Measurements from ENCODE around the gene GALK2. TPM values are rescaled to one million over a fixed set of nuclear protein-coding genes. Genes with fewer than 3 reads are reported as not detected.

The GALK2 gene
- polyA plus RNA-seq, 1 donor (not counting 4 experiments of a cell fraction or from before 2014, with no cell fraction given) = 29.7 TPM

DNA sequence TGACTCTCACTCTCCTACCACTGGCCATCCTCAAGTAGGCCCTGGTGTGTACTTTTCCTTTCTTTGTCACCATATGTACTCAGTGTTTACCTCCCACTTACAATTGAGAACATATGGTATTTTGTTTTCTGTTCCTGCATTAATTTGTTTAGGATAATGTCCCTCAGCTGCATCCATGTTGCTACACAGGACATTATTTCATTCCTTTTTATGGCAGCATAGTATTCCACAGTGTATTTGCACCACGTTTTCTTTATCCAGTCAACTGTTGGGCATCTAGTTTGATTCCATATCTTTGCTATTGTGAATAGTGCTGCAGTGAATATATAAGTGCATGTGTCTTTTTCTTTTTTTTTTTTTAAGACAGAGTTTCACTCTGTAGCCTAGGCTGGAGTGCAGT, 126.2 kb downstream of the GALK2 start:
- dilution Hi-C loops (cut with MboI; ENCODE audit: extremely low pct_ligation_motif_present, low sequenced_read_pairs) = no loop called here

DNA sequence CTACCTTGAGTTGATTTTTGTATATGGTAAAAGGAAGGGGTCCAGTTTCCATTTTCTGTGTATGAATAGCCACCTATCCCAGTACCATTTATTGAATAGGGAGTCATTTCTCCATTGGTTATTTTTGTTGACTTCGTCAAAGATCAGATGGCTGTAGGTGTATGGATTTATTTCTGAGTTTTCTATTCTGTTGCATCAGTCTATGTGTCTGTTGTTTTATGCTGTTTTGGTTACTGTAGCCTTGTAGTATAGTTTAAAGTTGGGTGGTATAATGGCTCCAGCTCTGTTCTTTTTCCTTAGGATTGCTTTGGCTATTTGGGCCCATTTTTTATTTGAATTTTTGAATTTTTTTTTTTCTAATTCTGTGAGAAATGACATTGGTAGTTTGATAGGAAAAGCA, 127.5 kb downstream of the GALK2 start:
- TF ChIP-seq, protein P1, sequence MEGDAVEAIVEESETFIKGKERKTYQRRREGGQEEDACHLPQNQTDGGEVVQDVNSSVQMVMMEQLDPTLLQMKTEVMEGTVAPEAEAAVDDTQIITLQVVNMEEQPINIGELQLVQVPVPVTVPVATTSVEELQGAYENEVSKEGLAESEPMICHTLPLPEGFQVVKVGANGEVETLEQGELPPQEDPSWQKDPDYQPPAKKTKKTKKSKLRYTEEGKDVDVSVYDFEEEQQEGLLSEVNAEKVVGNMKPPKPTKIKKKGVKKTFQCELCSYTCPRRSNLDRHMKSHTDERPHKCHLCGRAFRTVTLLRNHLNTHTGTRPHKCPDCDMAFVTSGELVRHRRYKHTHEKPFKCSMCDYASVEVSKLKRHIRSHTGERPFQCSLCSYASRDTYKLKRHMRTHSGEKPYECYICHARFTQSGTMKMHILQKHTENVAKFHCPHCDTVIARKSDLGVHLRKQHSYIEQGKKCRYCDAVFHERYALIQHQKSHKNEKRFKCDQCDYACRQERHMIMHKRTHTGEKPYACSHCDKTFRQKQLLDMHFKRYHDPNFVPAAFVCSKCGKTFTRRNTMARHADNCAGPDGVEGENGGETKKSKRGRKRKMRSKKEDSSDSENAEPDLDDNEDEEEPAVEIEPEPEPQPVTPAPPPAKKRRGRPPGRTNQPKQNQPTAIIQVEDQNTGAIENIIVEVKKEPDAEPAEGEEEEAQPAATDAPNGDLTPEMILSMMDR (optimal IDR thresholded peaks at IDR 0.05 in 1 of 3, IDR thresholded peaks at IDR 0.05 in 1 of 3, conservative IDR thresholded peaks at IDR 0.05 in 1 of 3; ENCODE audit: extremely low read depth in 1 of 3, insufficient read depth in 2 of 3, low read length in 3 of 3) = no peak
- TF ChIP-seq EZH2 (IDR thresholded peaks at IDR 0.05; ENCODE audit: low read length) = no peak
- H3K79me2 ChIP-seq (ENCODE audit: control insufficient read depth, insufficient read depth, low read length) = no peaks in the 10 kb centered on the region
- H3K36me3 ChIP-seq (ENCODE audit: control insufficient read depth in 2 of 2, extremely low read depth in 1 of 2, insufficient read depth in 2 of 2, low read length in 2 of 2) = no peaks in the 10 kb centered on the region
- DNase-seq (ENCODE audit: low read depth, low spot score) (no peak), FAIRE-seq (no peak)
- no peak overlapping the region for H3K4me2 ChIP-seq (ENCODE audit: control insufficient read depth, extremely low read depth, insufficient read depth, low read depth, low read length)
- H3K4me1 ChIP-seq (ENCODE audit: control insufficient read depth, extremely low read depth, insufficient read depth, low read length) = no peaks in the 10 kb centered on the region
- no peaks in the 10 kb centered on the region for H3K9me3 ChIP-seq (ENCODE audit: control insufficient read depth, low read depth, low read length)
- dilution Hi-C loops (cut with MboI; ENCODE audit: extremely low pct_ligation_motif_present, low sequenced_read_pairs) = no loop called here
- H3K9me1 ChIP-seq (ENCODE audit: control insufficient read depth, extremely low read depth, insufficient read depth, low read length) = no peaks in the 10 kb centered on the region
- no peak overlapping the region for H2AFZ ChIP-seq (ENCODE audit: control insufficient read depth, low read length)
- no peak overlapping the region for H3K9ac ChIP-seq (ENCODE audit: control insufficient read depth, extremely low read depth, insufficient read depth, low read length)
- H3K27me3 ChIP-seq (ENCODE audit: control insufficient read depth, extremely low read depth, insufficient read depth, low read length) = no peaks in the 10 kb centered on the region
- H3K4me3 ChIP-seq (ENCODE audit: control insufficient read depth in 2 of 3, extremely low read depth in 1 of 3, insufficient read depth in 2 of 3, low read depth in 1 of 3, low read length in 3 of 3) = no peak overlapping the region
- no peaks in the 10 kb centered on the region for H4K20me1 ChIP-seq (ENCODE audit: control insufficient read depth, extremely low read depth, insufficient read depth, low read length)
- H3K27ac ChIP-seq (ENCODE audit: control insufficient read depth, insufficient read depth, low read length) = no peak overlapping the region

More for the DNA sequence above, 126.2 kb downstream of the GALK2 start:
- H3K9me1 ChIP-seq (ENCODE audit: control insufficient read depth, extremely low read depth, insufficient read depth, low read length) = no peaks in the 10 kb centered on the region
- H3K79me2 ChIP-seq (ENCODE audit: control insufficient read depth, insufficient read depth, low read length) = no peaks in the 10 kb centered on the region
- H3K36me3 ChIP-seq (ENCODE audit: control insufficient read depth in 2 of 2, extremely low read depth in 1 of 2, insufficient read depth in 2 of 2, low read length in 2 of 2) = no peaks in the 10 kb centered on the region
- no peaks in the 10 kb centered on the region for H3K4me1 ChIP-seq (ENCODE audit: control insufficient read depth, extremely low read depth, insufficient read depth, low read length)
- no peak overlapping the region for H3K27ac ChIP-seq (ENCODE audit: control insufficient read depth, insufficient read depth, low read length)
- H3K9ac ChIP-seq (ENCODE audit: control insufficient read depth, extremely low read depth, insufficient read depth, low read length) = no peak overlapping the region
- no peaks in the 10 kb centered on the region for H4K20me1 ChIP-seq (ENCODE audit: control insufficient read depth, extremely low read depth, insufficient read depth, low read length)
- no peak for FAIRE-seq
- H3K9me3 ChIP-seq (ENCODE audit: control insufficient read depth, low read depth, low read length) = no peaks in the 10 kb centered on the region
- H3K4me2 ChIP-seq (ENCODE audit: control insufficient read depth, extremely low read depth, insufficient read depth, low read depth, low read length) = no peak overlapping the region
- H3K4me3 ChIP-seq (ENCODE audit: control insufficient read depth in 2 of 3, extremely low read depth in 1 of 3, insufficient read depth in 2 of 3, low read depth in 1 of 3, low read length in 3 of 3) = no peak overlapping the region
- TF ChIP-seq, protein P1 (optimal IDR thresholded peaks at IDR 0.05 in 1 of 3, IDR thresholded peaks at IDR 0.05 in 1 of 3, conservative IDR thresholded peaks at IDR 0.05 in 1 of 3; ENCODE audit: extremely low read depth in 1 of 3, insufficient read depth in 2 of 3, low read length in 3 of 3) = no peak
- no peak for TF ChIP-seq EZH2 (IDR thresholded peaks at IDR 0.05; ENCODE audit: low read length)
- no peak for DNase-seq (ENCODE audit: low read depth, low spot score)
- no peak overlapping the region for H2AFZ ChIP-seq (ENCODE audit: control insufficient read depth, low read length)
- no peaks in the 10 kb centered on the region for H3K27me3 ChIP-seq (ENCODE audit: control insufficient read depth, extremely low read depth, insufficient read depth, low read length)

All from keratinocyte (primary cell).